Endometrial microvascular endothelial cells (primary cell): Measurements from ENCODE around the gene AHNAK. TPM values are rescaled to one million over a fixed set of nuclear protein-coding genes. Genes with fewer than 3 reads are reported as not detected.

Experiments
- in situ Hi-C: cut with HindIII; loops from 2 replicates; pipeline ENCODE4 v1.10.0; 2017; ENCODE audit warnings: low sequenced_read_pairs, low pct_unique_long_range_greater_than_20kb; ENCODE audit errors: inconsistent ontology term
- total RNA-seq: library from RNA; depleted of rRNA; stranded (reverse); fragments of >200 nt; gene quantifications from one replicate; pipeline ENCODE4 v1.2.3, GENCODE V29; 2015; ENCODE audit errors: inconsistent ontology term

AHNAK gene
- total RNA-seq, 1 donor from 2014 or later, result 299 TPM

DNA sequence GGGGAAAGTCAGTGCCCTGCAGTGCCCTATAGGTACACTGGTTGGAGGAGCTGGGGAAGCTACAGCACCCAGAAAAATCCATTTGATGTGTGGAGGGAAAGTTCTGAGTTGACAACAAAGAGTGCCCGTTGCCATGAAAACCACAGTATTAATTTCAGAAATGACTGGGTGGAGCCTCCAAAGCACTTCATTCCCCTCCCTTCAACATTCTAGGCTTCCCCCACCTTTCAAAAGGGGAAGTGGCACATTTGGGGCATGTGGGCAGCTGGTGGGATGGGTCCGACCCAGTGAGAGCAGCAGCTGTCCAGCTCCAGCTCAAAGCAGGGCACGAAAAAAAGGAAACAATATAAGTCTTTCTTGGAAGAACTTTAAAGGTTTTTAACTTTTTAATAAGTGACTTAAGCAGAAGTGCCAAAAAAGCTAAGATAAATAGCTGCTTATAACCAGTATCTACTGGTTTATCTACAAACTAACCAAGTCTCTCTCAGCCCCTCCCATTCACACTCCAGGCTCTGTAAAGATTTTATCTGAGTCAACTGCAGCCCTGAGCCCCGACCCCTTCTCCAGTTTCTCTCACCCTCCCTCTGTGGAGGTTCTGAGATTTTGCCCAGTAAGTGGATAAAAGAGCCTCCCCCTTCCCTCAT lies 9.0 kb upstream of the AHNAK start:
- in situ Hi-C loops, result loop anchor here (25.0 kb wide), 2 partner anchors 107 to 118 kb away; partner anchors contain the start of genes C11orf98, CSKMT, INTS5 and LBHD1

DNA sequence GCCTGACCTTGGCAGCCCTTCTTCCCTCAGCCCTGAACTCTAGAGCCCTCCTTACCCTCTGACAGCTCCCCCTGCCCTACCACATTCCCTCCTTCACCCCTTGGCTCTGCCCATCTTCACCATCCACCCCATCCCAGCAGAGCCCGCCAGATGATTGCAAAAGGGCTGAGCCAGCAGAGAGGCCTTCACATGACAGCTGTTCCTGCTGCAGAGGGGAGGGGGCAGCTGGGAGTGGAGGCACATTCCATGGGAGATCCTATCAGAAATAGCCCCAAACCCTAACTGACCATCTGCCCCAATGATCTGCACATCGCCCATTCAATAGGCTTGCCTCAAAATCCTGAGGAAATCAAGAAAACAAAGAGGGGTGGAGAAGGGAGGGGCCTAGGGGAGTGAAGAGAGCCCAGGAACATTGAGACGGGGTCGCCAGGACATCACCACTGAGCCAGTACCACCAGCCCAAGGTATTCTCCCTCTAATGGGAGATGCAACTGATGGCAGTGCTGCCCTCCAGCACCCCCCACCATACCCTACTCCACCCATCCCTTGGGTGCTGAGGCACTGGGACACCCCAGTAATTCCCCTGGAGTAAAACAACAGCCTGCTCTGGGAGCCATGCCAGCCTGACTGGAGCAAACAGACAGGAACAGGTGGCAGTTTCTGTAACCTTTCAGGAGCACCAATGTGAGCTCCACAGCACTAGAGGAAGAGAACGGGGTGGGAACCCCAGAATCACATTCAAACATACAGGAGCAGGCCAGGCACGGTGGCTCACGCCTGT lies 8.0 kb upstream of the AHNAK start:
- in situ Hi-C loops, result loop anchor here (25.0 kb wide), 2 partner anchors 108 to 117 kb away; partner anchors contain the start of genes C11orf98, CSKMT, INTS5 and LBHD1

GRCh38 chr11:62553839-62554361 lies 7.3 kb upstream of the AHNAK start:
- in situ Hi-C loops, result loop anchor here (25.0 kb wide), 2 partner anchors 108 to 117 kb away; partner anchors contain the start of genes C11orf98, CSKMT, INTS5 and LBHD1

- in situ Hi-C loops, result loop anchor here (25.0 kb wide), 2 partner anchors 109 to 116 kb away; partner anchors contain the start of genes C11orf98, CSKMT, INTS5 and LBHD1
Measured at GRCh38 chr11:62553080-62553838, 6.7 kb upstream of the AHNAK start.

DNA sequence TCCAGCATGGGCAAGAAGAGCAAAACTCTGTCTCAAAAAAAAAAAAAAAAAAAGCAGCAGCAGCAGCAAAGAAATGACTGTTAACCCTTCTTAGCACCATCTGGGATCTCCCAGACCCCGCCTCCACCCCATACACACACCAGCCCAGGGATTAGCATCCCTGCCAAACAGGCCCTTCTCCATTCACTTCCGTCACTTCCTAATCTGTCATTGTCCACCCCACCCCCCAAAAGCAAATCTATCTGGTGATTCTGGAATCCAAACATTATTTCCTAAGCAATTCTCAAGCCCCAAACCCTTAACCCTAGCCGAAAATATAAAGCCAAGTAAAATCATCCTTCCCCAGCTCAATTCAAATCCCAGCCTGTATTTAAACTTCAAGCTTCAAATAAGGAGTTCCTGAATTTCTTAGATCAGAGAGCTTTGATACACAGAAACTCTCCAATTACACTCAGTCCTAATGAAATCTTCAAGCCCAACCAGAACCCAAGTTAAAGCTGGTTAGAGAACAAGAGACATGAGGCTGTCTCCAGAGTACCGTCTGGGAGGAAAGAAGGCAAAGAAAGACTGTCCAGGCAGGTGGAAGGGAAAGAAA lies 6.0 kb upstream of the AHNAK start:
- in situ Hi-C loops, result loop anchor here (25.0 kb wide), 2 partner anchors 110 to 115 kb away; partner anchors contain the start of genes C11orf98, CSKMT, INTS5 and LBHD1

- in situ Hi-C loops, result loop anchor here (25.0 kb wide), 2 partner anchors 112 to 113 kb away; partner anchors contain the start of genes C11orf98, CSKMT, INTS5 and LBHD1
Measured at GRCh38 chr11:62550478-62550877, 3.9 kb upstream of the AHNAK start.

DNA sequence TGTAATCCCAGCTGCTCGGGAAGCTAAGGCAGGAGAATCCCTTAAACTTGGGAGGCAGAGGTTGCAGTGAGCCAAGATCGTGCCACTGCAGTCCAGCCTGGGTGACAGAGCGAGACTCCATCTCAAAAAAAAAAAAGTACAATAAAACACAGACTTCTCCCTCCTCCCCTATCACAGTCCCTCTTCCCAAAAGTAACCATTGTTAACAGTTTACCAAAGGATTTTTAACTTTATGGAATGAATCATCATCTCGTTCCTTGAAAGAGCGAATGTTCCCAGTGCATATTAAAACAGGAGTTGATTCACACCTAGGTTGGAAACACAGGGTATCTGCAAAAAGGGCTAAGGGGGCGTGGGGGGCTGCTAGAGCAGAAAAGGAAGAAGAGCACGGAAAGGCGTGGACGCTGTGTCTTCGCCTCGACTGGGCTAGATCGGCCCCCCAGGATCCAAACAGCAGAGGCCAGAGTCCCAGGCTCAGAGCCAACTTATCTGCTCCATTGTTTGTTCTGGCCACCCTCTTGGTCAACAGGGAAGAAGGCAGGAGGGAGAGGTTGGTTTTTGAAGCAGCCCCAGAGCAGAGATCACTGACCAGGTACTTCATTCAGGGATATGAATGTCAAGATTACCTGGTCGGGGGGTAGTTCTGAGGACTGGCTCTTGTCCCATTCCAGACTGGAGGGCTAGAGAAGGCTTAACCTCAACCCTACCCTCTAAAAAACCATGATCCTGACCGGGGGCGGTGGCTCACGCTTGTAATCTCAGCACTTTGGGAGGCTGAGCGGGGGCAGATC lies 2.1 kb upstream of the AHNAK start:
- in situ Hi-C loops, result no loop called here

GRCh38 chr11:62547691-62548281 lies 1.2 kb upstream of the AHNAK start:
- in situ Hi-C loops, result no loop called here

- in situ Hi-C loops, result no loop called here
Measured at GRCh38 chr11:62546929-62547625, 471 bp upstream of the AHNAK start.

GRCh38 chr11:62545437-62546243 lies 966 bp downstream of the AHNAK start:
- in situ Hi-C loops, result no loop called here

GRCh38 chr11:62544581-62545436 lies 1.8 kb downstream of the AHNAK start:
- in situ Hi-C loops, result no loop called here

DNA sequence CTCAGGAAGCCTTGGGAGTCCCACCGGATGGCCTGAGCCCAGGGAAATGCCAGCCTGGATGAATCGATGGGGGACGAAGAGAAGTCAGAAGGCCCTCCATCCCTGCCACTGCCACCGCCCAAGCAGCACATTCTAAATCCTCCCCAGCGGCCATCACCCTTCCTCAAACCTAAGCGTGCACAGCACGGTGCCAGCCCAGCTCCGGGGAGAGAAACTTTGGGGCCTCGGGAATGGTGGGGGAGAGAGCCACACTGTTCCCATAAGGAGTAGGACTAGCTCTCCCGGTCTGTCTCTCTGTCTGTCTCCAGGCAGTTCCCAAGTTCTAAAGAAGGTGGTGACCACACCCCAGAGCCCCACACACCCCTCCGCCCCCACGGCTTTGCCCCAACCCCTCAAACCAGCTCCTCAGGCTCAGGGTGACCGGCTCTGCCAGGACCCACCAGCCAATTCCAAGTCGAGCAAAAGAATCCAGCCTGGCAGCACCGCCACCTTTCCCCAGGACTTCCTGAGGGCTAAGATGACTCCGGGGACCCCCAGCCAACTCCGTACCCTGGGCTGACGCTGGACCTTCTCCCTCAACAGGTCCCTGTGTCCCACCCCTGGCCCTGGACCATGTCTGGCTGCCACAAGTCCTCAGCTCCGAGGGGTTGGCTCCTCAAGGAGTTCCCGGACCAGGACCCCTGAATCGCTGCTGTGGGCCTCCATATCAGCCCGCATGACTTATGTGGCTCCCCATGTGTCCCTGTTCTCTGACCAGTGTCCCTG lies 2.7 kb downstream of the AHNAK start:
- in situ Hi-C loops, result no loop called here

- in situ Hi-C loops, result no loop called here
Measured at GRCh38 chr11:62542750-62543567, 3.6 kb downstream of the AHNAK start.
